IMR-90 (cell line): ENCODE results near the gene STIM1. TPM values are rescaled to one million over a fixed set of nuclear protein-coding genes. Genes with fewer than 3 reads are reported as not detected.

Experiments used
- ATAC-seq: fragments of 200-7000 bp; cut with Tn5 transposase; 2 replicates; pipeline ENCODE4 v1.9.1; 2020; ENCODE audit warnings: low read depth, mild to moderate bottlenecking, moderate library complexity
- BruUV-seq: library from RNA; stranded (reverse); fragments of 400-500 nt; replicated peaks from 2 replicates; lab custom pipeline; 2021; lab: Mats Ljungman, UMichigan
- CTCF ChIA-PET: fragments of 300-600 bp; formaldehyde crosslinking; extraction: SDS; loops from one replicate; lab custom pipeline; 2021; ENCODE audit warnings: antibody characterized with exemption; lab: Yijun Ruan, JAX
- POLR2A ChIA-PET: fragments of 300-600 bp; sonication (Branson Sonifier 250); formaldehyde crosslinking; loops from one replicate; lab custom pipeline; 2022; ENCODE audit warnings: antibody characterized with exemption; ENCODE audit not compliant: unreplicated experiment; lab: Charles Lee
- DNase-seq: peaks from one replicate; pipeline ENCODE4 v3.0.0; 2013
- H2AFZ ChIP-seq: replicated peaks from 2 replicates; pipeline ENCODE3; 2013; ENCODE audit warnings: low read length, mild to moderate bottlenecking; ENCODE audit not compliant: poor library complexity
- H2AK5ac ChIP-seq: 2 replicates; pipeline ENCODE4 v1.6.1; 2013; ENCODE audit warnings: low read depth, low read length, inconsistent platforms
- H2AK9ac ChIP-seq: replicated peaks from 2 replicates; pipeline ENCODE3; 2013; ENCODE audit warnings: mild to moderate bottlenecking, low read depth, low read length, moderate library complexity; ENCODE audit not compliant: poor library complexity
- H2BK120ac ChIP-seq: 2 replicates; pipeline ENCODE4 v1.6.1; 2013; ENCODE audit warnings: low read depth, low read length, inconsistent platforms
- H2BK15ac ChIP-seq: 3 replicates; pipeline ENCODE4 v1.6.1; 2013; ENCODE audit warnings: low read depth, low read length, inconsistent platforms
- H2BK20ac ChIP-seq: 2 replicates; pipeline ENCODE4 v1.6.1; 2013; ENCODE audit warnings: low read depth, mild to moderate bottlenecking, inconsistent platforms, low read length, moderate library complexity
- H2BK5ac ChIP-seq: 2 replicates; pipeline ENCODE4 v1.6.1; 2013; ENCODE audit warnings: mild to moderate bottlenecking, low read depth, low read length, inconsistent platforms; ENCODE audit not compliant: poor library complexity, severe bottlenecking
- H3K14ac ChIP-seq: replicated peaks from 2 replicates; pipeline ENCODE4 v1.6.1; 2013; ENCODE audit warnings: low read depth, low read length, inconsistent platforms
- H3K18ac ChIP-seq: 2 replicates; pipeline ENCODE4 v1.6.1; 2013; ENCODE audit warnings: low read depth, low read length, control low read depth
- H3K23ac ChIP-seq: 2 replicates; pipeline ENCODE4 v1.6.1; 2013; ENCODE audit warnings: low read depth, low read length, inconsistent platforms
- H3K27ac ChIP-seq: 2 replicates; pipeline ENCODE4 v1.5.1; 2013; ENCODE audit warnings: mild to moderate bottlenecking, control low read depth, low read length; ENCODE audit not compliant: insufficient read depth
- H3K27me3 ChIP-seq: 2 replicates; pipeline ENCODE4 v1.6.1; 2013; ENCODE audit warnings: low read length; ENCODE audit not compliant: control insufficient read depth, insufficient read depth
- H3K36me3 ChIP-seq: 2 replicates; pipeline ENCODE4 v1.6.1; 2013; ENCODE audit warnings: low read length, mixed read lengths; ENCODE audit not compliant: control insufficient read depth, insufficient read depth
- H3K4ac ChIP-seq: 2 replicates; pipeline ENCODE4 v1.6.1; 2013; ENCODE audit warnings: low read depth, low read length, inconsistent platforms
- H3K4me1 ChIP-seq: 2 replicates; pipeline ENCODE4 v1.6.1; 2013; ENCODE audit warnings: low read length, mixed read lengths; ENCODE audit not compliant: control insufficient read depth, insufficient read depth
- H3K4me2 ChIP-seq: 2 replicates; pipeline ENCODE4 v1.6.1; 2013; ENCODE audit warnings: low read depth, mild to moderate bottlenecking, control low read depth, low read length, moderate library complexity
- H3K4me3 ChIP-seq: 2 replicates; pipeline ENCODE4 v1.5.1; 2013; ENCODE audit warnings: low read depth, mild to moderate bottlenecking, control low read depth, low read length, moderate library complexity; ENCODE audit not compliant: insufficient read depth
- H3K56ac ChIP-seq: 2 replicates; pipeline ENCODE4 v1.6.1; 2013; ENCODE audit warnings: low read length, inconsistent platforms; ENCODE audit not compliant: insufficient read depth; ENCODE audit errors: extremely low read depth
- H3K79me1 ChIP-seq, 2 experiments: 2 replicates each; pipeline ENCODE4 v1.6.1; 2013; ENCODE audit warnings: low read length in 2 of 2, inconsistent platforms in 1 of 2, low read depth in 1 of 2
- H3K9ac ChIP-seq: 2 replicates; pipeline ENCODE4 v1.6.1; 2013; ENCODE audit warnings: low read depth, low read length, control low read depth
- H3K9me1 ChIP-seq: 2 replicates; pipeline ENCODE4 v1.6.1; 2013; ENCODE audit warnings: low read length, inconsistent platforms; ENCODE audit not compliant: insufficient read depth
- H3K9me3 ChIP-seq: 2 replicates; pipeline ENCODE4 v1.6.1; 2013; ENCODE audit warnings: low read length; ENCODE audit not compliant: control insufficient read depth, insufficient read depth
- H4K20me1 ChIP-seq: 2 replicates; pipeline ENCODE4 v1.6.1; 2013; ENCODE audit warnings: low read length, inconsistent platforms; ENCODE audit not compliant: insufficient read depth
- H4K5ac ChIP-seq: 2 replicates; pipeline ENCODE4 v1.6.1; 2013; ENCODE audit warnings: mild to moderate bottlenecking, low read depth, low read length, control low read depth
- H4K8ac ChIP-seq, 2 experiments: 2 replicates each; pipeline ENCODE4 v1.6.1; 2013; ENCODE audit warnings: low read depth in 2 of 2, low read length in 2 of 2, control low read depth in 1 of 2, inconsistent platforms in 1 of 2
- H4K91ac ChIP-seq: 2 replicates; pipeline ENCODE4 v1.6.1; 2013; ENCODE audit warnings: low read depth, low read length, inconsistent platforms; ENCODE audit not compliant: insufficient read depth
- FOS ChIP-seq: fragments of 150-350 bp; IDR thresholded peaks from 2 replicates; pipeline ENCODE4 v1.6.1; 2016; ENCODE audit warnings: low read depth, low read length
- RFX5 ChIP-seq: IDR thresholded peaks from 2 replicates; pipeline ENCODE4 v1.8.0; 2012; ENCODE audit warnings: low read depth, mild to moderate bottlenecking, low read length, moderate library complexity
- WGBS, 2 experiments: methylation state at CpG; one replicate each; pipeline versions ENCODE4 v1.1.5 to v1.1.7; 2013; ENCODE audit warnings: missing lambda C conversion rate in 2 of 2; ENCODE audit not compliant: insufficient read length in 1 of 2; ENCODE audit errors: extremely low coverage in 2 of 2; 5-methylcytosine and 5-hydroxymethylcytosine counted together
- dilution Hi-C: fragments of 300-500 bp; cut with HindIII; formaldehyde crosslinking; loops from one replicate; pipeline ENCODE4 v1.14.3; 2018; ENCODE audit warnings: low sequenced_read_pairs; ENCODE audit not compliant: unreplicated experiment
- in situ Hi-C: fragments of 300-500 bp; cut with MboI; formaldehyde crosslinking; loops from 3 replicates; pipeline ENCODE4 v1.14.3; 2019; ENCODE audit warnings: low sequenced_read_pairs, inconsistent platforms, mixed read lengths
- intact Hi-C: fragments of 100-400 bp; cut with micrococcal nuclease; formaldehyde crosslinking; loops from 2 replicates; pipeline ENCODE4 v1.10.0; 2022
- polyA plus RNA-seq, 3 experiments: library from polyadenylated mRNA; depleted of rRNA; stranded (reverse); fragments of >200 nt; gene quantifications; 2 replicates each; pipeline ENCODE4 v1.2.3, GENCODE V29; 2012; ENCODE audit warnings: low replicate concordance in 1 of 3
- total RNA-seq: library from RNA; depleted of rRNA; stranded (reverse); fragments of >200 nt; gene quantifications from 2 replicates; pipeline ENCODE4 v1.2.3, GENCODE V29; 2012

The STIM1 gene
- total and polyA plus RNA-seq, 2 of the 4 experiments (the other 2 are of a cell fraction) = 17.9 to 23.0 TPM

GRCh38 chr11:4039011-4039410, 183.5 kb downstream of the STIM1 start:
- dilution Hi-C loops = no loop called here
- Histone ChIP-seq H3K23ac (no peak overlapping the region), H2AFZ (no peak overlapping the region), H2BK20ac (no peak overlapping the region), H2AK9ac (no peak overlapping the region), H2AK5ac (no peak overlapping the region), H2BK5ac (peak overlapping the region; percentile 76), H4K20me1 (0 out of 2 replicates have a peak, but pooled peaks cover 2% of the 10 kb centered on the region), H3K56ac (no peak overlapping the region), H3K27ac (peak overlapping the region; percentile 7; the same call in 1 of the 2 replicates), H3K79me1 (peaks cover 0 to 14% of the 10 kb centered on the region in 2 experiments; a peak in 2 of 4 replicates), H3K18ac (no peak overlapping the region), H3K9me1 (no peaks in the 10 kb centered on the region), H4K5ac (no peak overlapping the region), H3K4me3 (no peak overlapping the region), H3K9ac (no peak overlapping the region), H3K27me3 (no peaks in the 10 kb centered on the region), H3K4me1 (peaks cover 4% of the 10 kb centered on the region), H3K14ac (no peak overlapping the region), H2BK15ac (no peak overlapping the region), H3K9me3 (peaks cover 3% of the 10 kb centered on the region), H3K36me3 (no peaks in the 10 kb centered on the region), H4K91ac (no peak overlapping the region), H4K8ac (no peak overlapping the region), H3K4ac (no peak overlapping the region; the same call in 1 of the 2 replicates), H2BK120ac (no peak overlapping the region), H3K4me2 (peak overlapping the region; percentile 51; the same call in 1 of the 2 replicates)
- intact Hi-C loops = no loop called here
- ChIA-PET POLR2A (no interaction called here), CTCF (interaction anchor here (0.6 kb wide), 1 partner anchor 191 kb away, joined by 4 read pairs; no protein-coding TSS in a partner anchor)
- no TSS peak for BruUV-seq
- no CpG with 5 or more reads among the region's 3 CpGs for WGBS, 2 experiments
- ATAC-seq = peak; percentile 93
- TF ChIP-seq FOS (peak; percentile 44; the same call in 1 of the 2 replicates), RFX5 (no peak)
- in situ Hi-C loops = no loop called here
- DNase-seq = peak; percentile 71
